RWPE2 (cell line): ENCODE results near the gene SEMA3D.

ENCODE experiments used
- ATAC-seq: fragments of 200-7000 bp; cut with Tn5 transposase; 3 replicates; pipeline ENCODE4 v1.9.1; 2021; ENCODE audit warnings: low read depth
- DNase-seq: peaks from one replicate; pipeline ENCODE4 v3.0.0-alpha.2; 2020; ENCODE audit warnings: low spot score
- H3K27ac ChIP-seq: fragments of 450-650 bp; 2 replicates; pipeline ENCODE4 v1.5.1; 2017; ENCODE audit warnings: mild to moderate bottlenecking; ENCODE audit not compliant: poor library complexity, severe bottlenecking
- H3K27me3 ChIP-seq: fragments of 250-450 bp; sonication (Bioruptor Pico); 2 replicates; pipeline ENCODE4 v1.5.1; 2021; ENCODE audit warnings: mild to moderate bottlenecking, moderate library complexity; ENCODE audit not compliant: insufficient read depth, poor library complexity, severe bottlenecking
- H3K36me3 ChIP-seq: fragments of 250-450 bp; sonication (Bioruptor Pico); 2 replicates; pipeline ENCODE4 v1.5.1; 2020; ENCODE audit warnings: low read depth, mild to moderate bottlenecking, moderate library complexity
- H3K4me1 ChIP-seq: fragments of 250-450 bp; sonication (Bioruptor Pico); 2 replicates; pipeline ENCODE4 v1.5.1; 2021; ENCODE audit warnings: mild to moderate bottlenecking, moderate library complexity; ENCODE audit not compliant: insufficient read depth, poor library complexity, severe bottlenecking
- H3K4me3 ChIP-seq: fragments of 250-450 bp; sonication (Bioruptor Pico); 2 replicates; pipeline ENCODE4 v1.5.1; 2021; ENCODE audit warnings: mild to moderate bottlenecking, moderate library complexity; ENCODE audit not compliant: severe bottlenecking
- H3K9me3 ChIP-seq: fragments of 250-450 bp; sonication (Bioruptor Pico); 2 replicates; pipeline ENCODE4 v1.5.1; 2021; ENCODE audit warnings: mild to moderate bottlenecking, moderate library complexity; ENCODE audit not compliant: severe bottlenecking
- CTCF ChIP-seq: fragments of 450-650 bp; IDR thresholded peaks from one replicate; pipeline ENCODE4 v1.5.1; 2017; ENCODE audit warnings: mild to moderate bottlenecking, moderate library complexity; ENCODE audit not compliant: poor library complexity, severe bottlenecking

The SEMA3D gene

GRCh38 chr7:85186521-85187241, at the start of gene SEMA3D:
Gene SEMA3D, minus strand, starts transcription at chr7:85187056. Its CDS starts 65,165 bp downstream, at chr7:85121891.
- H3K4me1 ChIP-seq: no peaks in the 10 kb centered on the region
- H3K9me3 ChIP-seq: no peaks in the 10 kb centered on the region
- peak within 1 kb of the TSS; percentile 39 for H3K4me3 ChIP-seq
- H3K36me3 ChIP-seq: no peaks in the 10 kb centered on the region
- peak; percentile 90 for TF ChIP-seq CTCF
- ATAC-seq (peak; percentile 88), DNase-seq (peak; percentile 55)
- H3K27ac ChIP-seq: no peak within 1 kb of the TSS
- no peaks in the 10 kb centered on the region for H3K27me3 ChIP-seq

DNA sequence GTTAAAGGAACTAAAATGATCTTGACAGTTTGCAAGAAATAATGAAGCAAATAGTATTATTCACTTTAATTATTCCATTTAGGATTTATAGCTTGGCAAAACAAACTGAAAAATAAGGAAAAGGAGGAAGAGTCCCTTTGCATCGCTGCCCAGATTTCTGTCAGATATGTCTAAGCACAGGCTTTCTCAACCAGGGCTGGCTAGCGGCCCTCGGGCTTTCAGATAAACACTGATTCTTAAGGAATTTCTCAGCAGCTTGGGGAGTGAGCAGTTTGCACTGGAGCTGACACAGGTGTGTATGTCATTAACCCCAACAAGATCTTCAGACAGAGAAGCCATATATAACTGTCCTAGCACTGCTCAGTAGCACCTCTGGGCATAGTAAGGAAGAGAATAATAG, 47.9 kb upstream of the SEMA3D start:
- Histone ChIP-seq H3K9me3 (no peaks in the 10 kb centered on the region), H3K27ac (no peak overlapping the region), H3K4me1 (no peaks in the 10 kb centered on the region), H3K27me3 (peaks cover 14% of the 10 kb centered on the region), H3K4me3 (no peak overlapping the region), H3K36me3 (no peaks in the 10 kb centered on the region)
- no peak for DNase-seq
- ATAC-seq: no peak
- no peak for TF ChIP-seq CTCF

- ATAC-seq (no peak), DNase-seq (no peak)
- H3K36me3 ChIP-seq: no peaks in the 10 kb centered on the region
- H3K27me3 ChIP-seq: peaks cover 14% of the 10 kb centered on the region
- H3K4me3 ChIP-seq: no peak overlapping the region
- H3K27ac ChIP-seq: no peak overlapping the region
- no peaks in the 10 kb centered on the region for H3K9me3 ChIP-seq
- TF ChIP-seq CTCF: no peak
- H3K4me1 ChIP-seq: no peaks in the 10 kb centered on the region
Observed at GRCh38 chr7:85232068-85232467, 45.2 kb upstream of the SEMA3D start.

GRCh38 chr7:85230623-85231022, 43.8 kb upstream of the SEMA3D start:
- no peak overlapping the region for H3K27ac ChIP-seq
- H3K4me1 ChIP-seq: no peaks in the 10 kb centered on the region
- DNase-seq: no peak
- no peak for TF ChIP-seq CTCF
- H3K36me3 ChIP-seq: no peaks in the 10 kb centered on the region
- peaks cover 14% of the 10 kb centered on the region for H3K27me3 ChIP-seq
- no peak for ATAC-seq
- H3K4me3 ChIP-seq: no peak overlapping the region
- H3K9me3 ChIP-seq: no peaks in the 10 kb centered on the region

- H3K4me3 ChIP-seq: no peak overlapping the region
- DNase-seq: no peak
- peaks cover 14% of the 10 kb centered on the region for H3K27me3 ChIP-seq
- no peak for ATAC-seq
- no peaks in the 10 kb centered on the region for H3K36me3 ChIP-seq
- no peaks in the 10 kb centered on the region for H3K9me3 ChIP-seq
- no peaks in the 10 kb centered on the region for H3K4me1 ChIP-seq
- no peak for TF ChIP-seq CTCF
- no peak overlapping the region for H3K27ac ChIP-seq
Observed at GRCh38 chr7:85229544-85229943, 42.7 kb upstream of the SEMA3D start.
